KMS-11 (cell line): ENCODE results near the gene ACHE.
A peak's percentile ranks its signal among the peaks of the same experiment; 100 is the strongest.

Experiments used
- H2AFZ ChIP-seq: fragments of 200-600 bp; sonication (generic); 2 replicates; pipeline ENCODE4 v1.6.1; 2016; ENCODE audit warnings: antibody characterized with exemption, mixed run types, low read depth
- H3K27ac ChIP-seq: fragments of 200-600 bp; sonication (generic); 2 replicates; pipeline ENCODE4 v1.6.1; 2016; ENCODE audit warnings: mild to moderate bottlenecking, mixed run types
- H3K27me3 ChIP-seq: fragments of 200-600 bp; sonication (generic); 2 replicates; pipeline ENCODE4 v1.6.1; 2017; ENCODE audit warnings: mild to moderate bottlenecking, low read depth, mixed run types, moderate library complexity; ENCODE audit not compliant: insufficient read depth
- H3K36me3 ChIP-seq: fragments of 200-600 bp; sonication (generic); 2 replicates; pipeline ENCODE4 v1.6.1; 2017; ENCODE audit warnings: mild to moderate bottlenecking, mixed run types; ENCODE audit not compliant: insufficient read depth
- H3K4me1 ChIP-seq: fragments of 200-600 bp; sonication (generic); 2 replicates; pipeline ENCODE4 v1.6.1; 2016; ENCODE audit warnings: mild to moderate bottlenecking, low read depth, mixed run types; ENCODE audit not compliant: poor library complexity, severe bottlenecking
- H3K4me2 ChIP-seq: fragments of 200-600 bp; sonication (generic); 2 replicates; pipeline ENCODE4 v1.7.0; 2016; ENCODE audit warnings: mild to moderate bottlenecking, mixed run types
- H3K4me3 ChIP-seq: fragments of 200-600 bp; sonication (generic); IDR thresholded peaks from 2 replicates; pipeline ENCODE4 v1.6.1; 2017; ENCODE audit warnings: low read depth, low read length, mixed read lengths; ENCODE audit not compliant: insufficient read depth
- H3K79me2 ChIP-seq: fragments of 200-600 bp; sonication (generic); 2 replicates; pipeline ENCODE4 v1.6.1; 2016; ENCODE audit warnings: low read depth, mixed run types; ENCODE audit not compliant: insufficient read depth
- H3K9ac ChIP-seq: fragments of 200-600 bp; sonication (generic); 2 replicates; pipeline ENCODE4 v1.6.1; 2016; ENCODE audit warnings: mild to moderate bottlenecking, mixed run types
- H4K20me1 ChIP-seq: fragments of 200-600 bp; sonication (generic); 2 replicates; pipeline ENCODE4 v1.6.1; 2016; ENCODE audit warnings: mild to moderate bottlenecking, mixed run types; ENCODE audit not compliant: insufficient read depth
- CTCF ChIP-seq: fragments of 200-600 bp; sonication (generic); conservative IDR thresholded peaks from 2 replicates; pipeline ENCODE4 v1.6.1; 2017; ENCODE audit warnings: low read depth, mild to moderate bottlenecking, antibody characterized with exemption, low read length, moderate library complexity, mixed read lengths

ACHE gene

GRCh38 chr7:100888291-100888987 is 7.2 kb downstream of the ACHE start:
- Histone ChIP-seq H3K27ac (no peak overlapping the region), H3K9ac (no peak overlapping the region), H2AFZ (no peak overlapping the region), H3K4me1 (no peaks in the 10 kb centered on the region), H3K4me2 (peak overlapping the region; percentile 76; the same call in 1 of the 2 replicates), H4K20me1 (no peaks in the 10 kb centered on the region), H3K36me3 (peaks cover 14% of the 10 kb centered on the region; the same call in 1 of the 2 replicates), H3K79me2 (no peaks in the 10 kb centered on the region), H3K4me3 (no peak overlapping the region), H3K27me3 (peaks cover 30% of the 10 kb centered on the region)
- no peak for TF ChIP-seq CTCF

- Histone ChIP-seq H2AFZ (no peak overlapping the region), H3K4me1 (no peaks in the 10 kb centered on the region), H3K79me2 (no peaks in the 10 kb centered on the region), H4K20me1 (no peaks in the 10 kb centered on the region), H3K27ac (no peak overlapping the region), H3K9ac (no peak overlapping the region), H3K4me3 (no peak overlapping the region), H3K27me3 (peaks cover 24% of the 10 kb centered on the region), H3K4me2 (no peak overlapping the region), H3K36me3 (peaks cover 14% of the 10 kb centered on the region; the same call in 1 of the 2 replicates)
- TF ChIP-seq CTCF = no peak
Measured at GRCh38 chr7:100887516-100888290, 8.0 kb downstream of the ACHE start.

GRCh38 chr7:100886936-100887515 is 8.7 kb downstream of the ACHE start:
- Histone ChIP-seq H3K4me3 (no peak overlapping the region), H3K27ac (no peak overlapping the region), H2AFZ (no peak overlapping the region), H4K20me1 (no peaks in the 10 kb centered on the region), H3K4me2 (no peak overlapping the region), H3K4me1 (no peaks in the 10 kb centered on the region), H3K27me3 (peaks cover 17% of the 10 kb centered on the region), H3K9ac (no peak overlapping the region), H3K79me2 (no peaks in the 10 kb centered on the region), H3K36me3 (peaks cover 14% of the 10 kb centered on the region; the same call in 1 of the 2 replicates)
- no peak for TF ChIP-seq CTCF

- Histone ChIP-seq H3K4me2 (no peak overlapping the region), H3K4me1 (no peaks in the 10 kb centered on the region), H3K27me3 (peaks cover 11% of the 10 kb centered on the region), H2AFZ (no peak overlapping the region), H3K9ac (no peak overlapping the region), H3K79me2 (peaks cover 3% of the 10 kb centered on the region; the same call in 1 of the 2 replicates), H4K20me1 (no peaks in the 10 kb centered on the region), H3K27ac (no peak overlapping the region), H3K4me3 (no peak overlapping the region), H3K36me3 (peaks cover 14% of the 10 kb centered on the region; the same call in 1 of the 2 replicates)
- TF ChIP-seq CTCF = no peak
Measured at GRCh38 chr7:100886142-100886935, 9.3 kb downstream of the ACHE start.
